ENCODE data around the gene APOBEC3B.

Gene APOBEC3B

GRCh38 chr22:38966942-38967341 lies 15.2 kb upstream of the APOBEC3B start:
- Histone ChIP-seq H3K23ac (ENCODE audit: low read depth, low read length, poor library complexity) (no peak overlapping the region), H3K4ac (ENCODE audit: low read length) (peak overlapping the region; percentile 76), H3K4me2 (ENCODE audit: insufficient read depth, low read length, poor library complexity, severe bottlenecking) (no peak overlapping the region), H3K79me1 (ENCODE audit: low read depth, low read length) (peaks cover 2% of the 10 kb centered on the region), H3K4me3 (ENCODE audit: low read length in 2 of 2) (no peak overlapping the region), H3K27me3 (ENCODE audit: control insufficient read depth in 3 of 3, insufficient read depth in 3 of 3, low read depth in 1 of 3, low read length in 3 of 3) (peaks cover 0 to 62% (median 0%) of the 10 kb centered on the region in 3 experiments), H4K8ac (ENCODE audit: low read depth, low read length) (no peak overlapping the region), H3K4me1 (ENCODE audit: control insufficient read depth in 2 of 2, insufficient read depth in 1 of 2, low read depth in 1 of 2, low read length in 2 of 2) (peaks cover 0 to 10% of the 10 kb centered on the region in 2 donors), H2BK5ac (ENCODE audit: low read length) (peak overlapping the region; percentile 53), H2AK5ac (ENCODE audit: low read depth, low read length) (peak overlapping the region; percentile 24), H3K36me3 (replicated peaks in 1 of 2; ENCODE audit: control insufficient read depth in 2 of 2, insufficient read depth in 2 of 2, low read length in 2 of 2) (no peaks in the 10 kb centered on the region), H3K14ac (ENCODE audit: low read length) (peak overlapping the region; percentile 47), H3K9me3 (replicated peaks in 1 of 2; ENCODE audit: control insufficient read depth in 2 of 2, insufficient read depth in 1 of 2, low read depth in 1 of 2, low read length in 2 of 2) (no peaks in the 10 kb centered on the region), H4K91ac (ENCODE audit: low read depth, low read length, poor library complexity) (no peak overlapping the region), H3K18ac (ENCODE audit: low read length) (peak overlapping the region; percentile 85), H2BK15ac (ENCODE audit: low read length) (peak overlapping the region; percentile 74), H3K9ac (ENCODE audit: low read depth, low read length, poor library complexity) (no peak overlapping the region), H3K27ac (replicated peaks; ENCODE audit: low read length) (no peak overlapping the region), H2BK12ac (ENCODE audit: low read length) (peak overlapping the region; percentile 75), H2BK120ac (ENCODE audit: low read depth, low read length) (no peak overlapping the region), H2AFZ (ENCODE audit: low read length) (no peak overlapping the region)
- WGBS, 2 donors (ENCODE audit: extremely low coverage in 2 of 2, insufficient read length in 2 of 2, insufficient replicate concordance in 1 of 2), result no CpG with 5 or more reads among the region's 7 CpGs
- no peak for DNase-seq (ENCODE audit: low spot score)

- Histone ChIP-seq H3K79me1 (ENCODE audit: low read depth, low read length) (peaks cover 2% of the 10 kb centered on the region), H2BK15ac (ENCODE audit: low read length) (peak overlapping the region; percentile 55), H3K36me3 (replicated peaks in 1 of 2; ENCODE audit: control insufficient read depth in 2 of 2, insufficient read depth in 2 of 2, low read length in 2 of 2) (no peaks in the 10 kb centered on the region), H3K4me1 (ENCODE audit: control insufficient read depth in 2 of 2, insufficient read depth in 1 of 2, low read depth in 1 of 2, low read length in 2 of 2) (peaks cover 0 to 10% of the 10 kb centered on the region in 2 donors), H3K9me3 (replicated peaks in 1 of 2; ENCODE audit: control insufficient read depth in 2 of 2, insufficient read depth in 1 of 2, low read depth in 1 of 2, low read length in 2 of 2) (no peaks in the 10 kb centered on the region), H3K4me2 (ENCODE audit: insufficient read depth, low read length, poor library complexity, severe bottlenecking) (no peak overlapping the region), H3K27ac (replicated peaks; ENCODE audit: low read length) (no peak overlapping the region), H4K8ac (ENCODE audit: low read depth, low read length) (peak overlapping the region; percentile 6), H3K9ac (ENCODE audit: low read depth, low read length, poor library complexity) (peak overlapping the region; percentile 63), H2BK5ac (ENCODE audit: low read length) (no peak overlapping the region), H3K14ac (ENCODE audit: low read length) (peak overlapping the region; percentile 67), H3K4ac (ENCODE audit: low read length) (no peak overlapping the region), H4K91ac (ENCODE audit: low read depth, low read length, poor library complexity) (no peak overlapping the region), H3K4me3 (ENCODE audit: low read length in 2 of 2) (no peak overlapping the region), H2BK12ac (ENCODE audit: low read length) (peak overlapping the region; percentile 22), H3K27me3 (ENCODE audit: control insufficient read depth in 3 of 3, insufficient read depth in 3 of 3, low read depth in 1 of 3, low read length in 3 of 3) (peaks cover 0 to 61% (median 0%) of the 10 kb centered on the region in 3 experiments), H3K18ac (ENCODE audit: low read length) (peak overlapping the region; percentile 76), H2AK5ac (ENCODE audit: low read depth, low read length) (peak overlapping the region; percentile 79), H2BK120ac (ENCODE audit: low read depth, low read length) (no peak overlapping the region), H2AFZ (ENCODE audit: low read length) (no peak overlapping the region), H3K23ac (ENCODE audit: low read depth, low read length, poor library complexity) (peak overlapping the region; percentile 44)
- WGBS, 2 donors (ENCODE audit: extremely low coverage in 2 of 2, insufficient read length in 2 of 2, insufficient replicate concordance in 1 of 2), result no CpG with 5 or more reads among the region's 15 CpGs
- DNase-seq (ENCODE audit: low spot score), result no peak
These were observed 14.4 kb upstream of the APOBEC3B start for GRCh38 chr22:38967451-38968450.

GRCh38 chr22:38968801-38969200 lies 13.3 kb upstream of the APOBEC3B start:
- Histone ChIP-seq H3K18ac (ENCODE audit: low read length) (no peak overlapping the region), H2AK5ac (ENCODE audit: low read depth, low read length) (no peak overlapping the region), H3K27ac (replicated peaks; ENCODE audit: low read length) (no peak overlapping the region), H3K4me3 (ENCODE audit: low read length in 2 of 2) (no peak overlapping the region), H3K14ac (ENCODE audit: low read length) (no peak overlapping the region), H3K4ac (ENCODE audit: low read length) (no peak overlapping the region), H3K36me3 (replicated peaks in 1 of 2; ENCODE audit: control insufficient read depth in 2 of 2, insufficient read depth in 2 of 2, low read length in 2 of 2) (no peaks in the 10 kb centered on the region), H2BK15ac (ENCODE audit: low read length) (no peak overlapping the region), H3K4me2 (ENCODE audit: insufficient read depth, low read length, poor library complexity, severe bottlenecking) (no peak overlapping the region), H3K79me1 (ENCODE audit: low read depth, low read length) (peaks cover 2% of the 10 kb centered on the region), H3K9ac (ENCODE audit: low read depth, low read length, poor library complexity) (no peak overlapping the region), H2BK5ac (ENCODE audit: low read length) (no peak overlapping the region), H4K8ac (ENCODE audit: low read depth, low read length) (no peak overlapping the region), H3K27me3 (ENCODE audit: control insufficient read depth in 3 of 3, insufficient read depth in 3 of 3, low read depth in 1 of 3, low read length in 3 of 3) (peaks cover 0 to 61% (median 0%) of the 10 kb centered on the region in 3 experiments), H3K23ac (ENCODE audit: low read depth, low read length, poor library complexity) (no peak overlapping the region), H4K91ac (ENCODE audit: low read depth, low read length, poor library complexity) (no peak overlapping the region), H2BK12ac (ENCODE audit: low read length) (no peak overlapping the region), H2AFZ (ENCODE audit: low read length) (no peak overlapping the region), H3K4me1 (ENCODE audit: control insufficient read depth in 2 of 2, insufficient read depth in 1 of 2, low read depth in 1 of 2, low read length in 2 of 2) (peaks cover 0 to 10% of the 10 kb centered on the region in 2 donors), H2BK120ac (ENCODE audit: low read depth, low read length) (no peak overlapping the region), H3K9me3 (replicated peaks in 1 of 2; ENCODE audit: control insufficient read depth in 2 of 2, insufficient read depth in 1 of 2, low read depth in 1 of 2, low read length in 2 of 2) (no peaks in the 10 kb centered on the region)
- WGBS, 2 donors (ENCODE audit: extremely low coverage in 2 of 2, insufficient read length in 2 of 2, insufficient replicate concordance in 1 of 2), result no CpG with 5 or more reads among the region's 11 CpGs
- no peak for DNase-seq (ENCODE audit: low spot score)

- H2BK12ac ChIP-seq (ENCODE audit: low read length), result no peak overlapping the region
- H3K79me1 ChIP-seq (ENCODE audit: low read depth, low read length), result peaks cover 2% of the 10 kb centered on the region
- no CpG with 5 or more reads among the region's 8 CpGs for WGBS, 2 donors (ENCODE audit: extremely low coverage in 2 of 2, insufficient read length in 2 of 2, insufficient replicate concordance in 1 of 2)
These were observed 11.6 kb upstream of the APOBEC3B start for GRCh38 chr22:38970551-38970950.

More at GRCh38 chr22:38970551-38970950, 11.6 kb upstream of the APOBEC3B start:
- Histone ChIP-seq H4K91ac (ENCODE audit: low read depth, low read length, poor library complexity) (no peak overlapping the region), H3K9me3 (replicated peaks in 1 of 2; ENCODE audit: control insufficient read depth in 2 of 2, insufficient read depth in 1 of 2, low read depth in 1 of 2, low read length in 2 of 2) (no peaks in the 10 kb centered on the region), H3K4me3 (ENCODE audit: low read length in 2 of 2) (no peak overlapping the region), H2AK5ac (ENCODE audit: low read depth, low read length) (no peak overlapping the region), H3K27ac (replicated peaks; ENCODE audit: low read length) (no peak overlapping the region), H2BK5ac (ENCODE audit: low read length) (no peak overlapping the region), H4K8ac (ENCODE audit: low read depth, low read length) (no peak overlapping the region), H2BK120ac (ENCODE audit: low read depth, low read length) (no peak overlapping the region), H2BK15ac (ENCODE audit: low read length) (no peak overlapping the region), H3K4me1 (ENCODE audit: control insufficient read depth in 2 of 2, insufficient read depth in 1 of 2, low read depth in 1 of 2, low read length in 2 of 2) (peaks cover 0 to 9% of the 10 kb centered on the region in 2 donors), H2AFZ (ENCODE audit: low read length) (no peak overlapping the region), H3K36me3 (replicated peaks in 1 of 2; ENCODE audit: control insufficient read depth in 2 of 2, insufficient read depth in 2 of 2, low read length in 2 of 2) (no peaks in the 10 kb centered on the region), H3K18ac (ENCODE audit: low read length) (no peak overlapping the region), H3K27me3 (ENCODE audit: control insufficient read depth in 3 of 3, insufficient read depth in 3 of 3, low read depth in 1 of 3, low read length in 3 of 3) (peaks cover 0 to 49% (median 0%) of the 10 kb centered on the region in 3 experiments), H3K4me2 (ENCODE audit: insufficient read depth, low read length, poor library complexity, severe bottlenecking) (no peak overlapping the region), H3K4ac (ENCODE audit: low read length) (no peak overlapping the region), H3K9ac (ENCODE audit: low read depth, low read length, poor library complexity) (no peak overlapping the region), H3K14ac (ENCODE audit: low read length) (no peak overlapping the region), H3K23ac (ENCODE audit: low read depth, low read length, poor library complexity) (no peak overlapping the region)
- DNase-seq (ENCODE audit: low spot score), result no peak

Data from neuronal stem cell (in vitro differentiated cells).